AG04450 (cell line): ENCODE measurements around the gene IPPK. TPM values are rescaled to one million over a fixed set of nuclear protein-coding genes. Genes with fewer than 3 reads are reported as not detected.

Experiments used
- CTCF ChIA-PET: fragments of 300-600, 350-600 bp; formaldehyde crosslinking; extraction: SDS; loops from one replicate; lab custom pipeline; 2022; ENCODE audit warnings: antibody characterized with exemption, inconsistent platforms; lab: Charles Lee
- POLR2A ChIA-PET: fragments of 350-600 bp; formaldehyde crosslinking; extraction: SDS; loops from one replicate; lab custom pipeline; 2021; ENCODE audit warnings: antibody characterized with exemption, inconsistent platforms; lab: Yijun Ruan, JAX
- DNase-seq: peaks from one replicate; pipeline ENCODE4 v3.0.0-alpha.2; 2011; ENCODE audit warnings: low read depth, low spot score
- H3K27ac ChIP-seq: one replicate; pipeline ENCODE4 v1.5.1; 2012; ENCODE audit warnings: low read depth, low read length, control low read depth
- H3K27me3 ChIP-seq: one replicate; pipeline ENCODE4 v1.6.0; 2012; ENCODE audit warnings: low read length; ENCODE audit not compliant: control insufficient read depth, insufficient read depth
- H3K4me3 ChIP-seq: 2 replicates; pipeline ENCODE4 v1.5.1; 2011; ENCODE audit warnings: mild to moderate bottlenecking, low read depth, low read length, control low read depth
- H3K9me3 ChIP-seq: 2 replicates; pipeline ENCODE4 v1.5.1; 2012; ENCODE audit warnings: low read length; ENCODE audit not compliant: control insufficient read depth, insufficient read depth
- polyA plus RNA-seq: library from polyadenylated mRNA; depleted of rRNA; stranded (reverse); fragments of >200 nt; gene quantifications from 2 replicates; pipeline ENCODE4 v1.2.3, GENCODE V29; 2011
- TF ChIP-seq, protein P1 (sequence below): IDR thresholded peaks from 2 replicates; pipeline ENCODE4 v1.5.1; 2011; ENCODE audit warnings: low read depth, low read length, control low read depth, inconsistent platforms

The IPPK gene
- polyA plus RNA-seq, 1 experiment = 15.1 TPM

GRCh38 chr9:92610470-92611420 lies 59.2 kb downstream of the IPPK start:
- H3K4me3 ChIP-seq = no peak overlapping the region
- CTCF ChIA-PET = no interaction called here
- no peaks in the 10 kb centered on the region for H3K27me3 ChIP-seq
- H3K27ac ChIP-seq = no peak overlapping the region
- no peak for DNase-seq
- TF ChIP-seq, protein P1, sequence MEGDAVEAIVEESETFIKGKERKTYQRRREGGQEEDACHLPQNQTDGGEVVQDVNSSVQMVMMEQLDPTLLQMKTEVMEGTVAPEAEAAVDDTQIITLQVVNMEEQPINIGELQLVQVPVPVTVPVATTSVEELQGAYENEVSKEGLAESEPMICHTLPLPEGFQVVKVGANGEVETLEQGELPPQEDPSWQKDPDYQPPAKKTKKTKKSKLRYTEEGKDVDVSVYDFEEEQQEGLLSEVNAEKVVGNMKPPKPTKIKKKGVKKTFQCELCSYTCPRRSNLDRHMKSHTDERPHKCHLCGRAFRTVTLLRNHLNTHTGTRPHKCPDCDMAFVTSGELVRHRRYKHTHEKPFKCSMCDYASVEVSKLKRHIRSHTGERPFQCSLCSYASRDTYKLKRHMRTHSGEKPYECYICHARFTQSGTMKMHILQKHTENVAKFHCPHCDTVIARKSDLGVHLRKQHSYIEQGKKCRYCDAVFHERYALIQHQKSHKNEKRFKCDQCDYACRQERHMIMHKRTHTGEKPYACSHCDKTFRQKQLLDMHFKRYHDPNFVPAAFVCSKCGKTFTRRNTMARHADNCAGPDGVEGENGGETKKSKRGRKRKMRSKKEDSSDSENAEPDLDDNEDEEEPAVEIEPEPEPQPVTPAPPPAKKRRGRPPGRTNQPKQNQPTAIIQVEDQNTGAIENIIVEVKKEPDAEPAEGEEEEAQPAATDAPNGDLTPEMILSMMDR = no peak
- POLR2A ChIA-PET = no interaction called here
- no peaks in the 10 kb centered on the region; the same call in 1 of the 2 replicates for H3K9me3 ChIP-seq

- Histone ChIP-seq H3K9me3 (peaks cover 3% of the 10 kb centered on the region; the same call in 1 of the 2 replicates), H3K4me3 (no peak overlapping the region), H3K27me3 (no peaks in the 10 kb centered on the region), H3K27ac (peak overlapping the region; percentile 11)
- ChIA-PET CTCF (no interaction called here), POLR2A (interaction anchor here (0.6 kb wide), 1 partner anchor 49 kb away, joined by 4 read pairs; no protein-coding TSS in a partner anchor)
- TF ChIP-seq, protein P1 = no peak
- DNase-seq = no peak
Measured at GRCh38 chr9:92608909-92609445, 61.0 kb downstream of the IPPK start.

DNA sequence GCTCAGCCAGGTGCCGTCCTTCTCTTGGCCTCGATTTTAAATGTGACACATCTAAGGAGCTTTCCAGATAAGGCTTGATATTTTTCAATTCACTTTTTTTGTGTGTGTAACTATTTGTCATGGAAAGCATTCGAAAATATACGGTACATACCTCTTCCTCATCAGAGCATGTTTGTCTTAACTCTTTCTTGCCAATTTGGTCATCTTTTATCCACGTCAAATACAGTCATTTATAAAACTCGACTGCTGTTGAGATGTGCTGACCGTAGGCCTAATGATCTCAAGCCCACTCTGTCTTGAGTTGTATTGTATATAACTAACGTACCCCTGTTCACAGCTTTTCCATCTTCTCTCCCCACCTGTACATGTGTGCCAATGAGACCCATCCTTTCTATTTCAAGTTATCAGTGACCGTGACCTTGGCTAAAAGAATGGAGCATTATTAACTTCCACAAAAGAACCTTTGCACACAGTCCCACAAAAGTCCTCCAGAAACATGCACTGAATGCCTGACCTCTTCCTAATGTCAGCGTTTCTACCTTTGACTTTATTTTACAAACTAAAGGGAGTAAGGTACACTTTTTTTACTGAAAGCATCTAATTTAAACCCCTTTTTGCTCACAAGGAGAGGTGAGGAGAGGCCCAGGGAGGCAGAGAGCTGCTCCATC lies 61.6 kb downstream of the IPPK start:
- H3K9me3 ChIP-seq = peaks cover 7% of the 10 kb centered on the region
- ChIA-PET POLR2A (no interaction called here), CTCF (interaction anchor here (1.0 to 1.4 kb wide), 2 partner anchors 26 to 265 kb away, joined by 3 to 4 read pairs; no protein-coding TSS in a partner anchor)
- DNase-seq = no peak
- no peak overlapping the region for H3K27ac ChIP-seq
- H3K4me3 ChIP-seq = no peak overlapping the region
- TF ChIP-seq, protein P1 = no peak
- no peaks in the 10 kb centered on the region for H3K27me3 ChIP-seq

DNA sequence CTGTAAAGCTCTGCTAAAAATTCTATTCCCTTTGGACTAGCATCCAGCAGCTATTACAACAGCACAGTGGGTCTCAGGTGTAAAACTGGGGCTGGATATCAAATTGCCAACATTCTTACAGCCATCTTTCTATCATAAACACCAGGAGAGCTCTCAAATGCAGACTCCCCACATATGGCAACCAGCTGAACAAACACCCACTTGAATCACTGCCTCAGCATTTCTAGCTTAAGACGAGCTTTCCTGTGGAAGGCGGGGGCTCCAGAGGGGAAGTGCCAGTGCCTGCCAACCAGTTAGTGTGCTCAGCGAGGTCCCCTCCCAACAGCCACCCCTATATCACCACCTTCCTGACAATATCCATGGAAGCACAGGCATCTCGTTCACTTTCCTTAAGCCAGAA lies 62.2 kb downstream of the IPPK start:
- ChIA-PET CTCF (interaction anchor here (1.0 to 1.4 kb wide), 2 partner anchors 26 to 264 kb away, joined by 3 to 4 read pairs; no protein-coding TSS in a partner anchor), POLR2A (interaction anchor here (0.6 kb wide), 1 partner anchor 46 kb away, joined by 7 read pairs; no protein-coding TSS in a partner anchor)
- TF ChIP-seq, protein P1 = no peak
- peaks cover 7% of the 10 kb centered on the region for H3K9me3 ChIP-seq
- no peaks in the 10 kb centered on the region for H3K27me3 ChIP-seq
- H3K4me3 ChIP-seq = no peak overlapping the region
- H3K27ac ChIP-seq = no peak overlapping the region
- DNase-seq = peak; percentile 74
